ENCODE data around the gene ANO10.
"Not testable (repeated sequence)": the region's sequence is repeated elsewhere in the genome, so short reads cannot be mapped to it uniquely, and the experiment has no call there.

ANO10 gene

DNA sequence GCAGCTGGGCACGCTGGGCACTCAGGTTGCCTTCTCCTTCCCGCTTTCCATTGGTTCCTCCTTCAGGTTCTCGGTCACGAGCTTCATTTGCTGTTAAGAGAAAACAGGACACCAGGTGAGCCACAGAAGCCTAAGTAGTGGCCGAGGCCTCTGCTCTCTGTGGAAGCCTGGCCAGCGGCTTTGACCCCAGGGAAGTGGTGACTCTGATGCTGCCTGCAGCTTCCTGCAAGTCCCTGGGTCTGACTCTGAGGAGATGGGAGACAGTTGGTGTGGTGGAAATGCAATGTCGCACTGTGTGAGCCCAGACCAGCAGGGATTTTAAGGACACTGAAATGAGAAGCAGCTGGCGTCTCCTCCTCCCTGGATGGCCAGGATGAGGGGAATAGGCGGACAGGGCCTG, 254.9 kb downstream of the ANO10 start:
- DNase-seq: no peak

DNA sequence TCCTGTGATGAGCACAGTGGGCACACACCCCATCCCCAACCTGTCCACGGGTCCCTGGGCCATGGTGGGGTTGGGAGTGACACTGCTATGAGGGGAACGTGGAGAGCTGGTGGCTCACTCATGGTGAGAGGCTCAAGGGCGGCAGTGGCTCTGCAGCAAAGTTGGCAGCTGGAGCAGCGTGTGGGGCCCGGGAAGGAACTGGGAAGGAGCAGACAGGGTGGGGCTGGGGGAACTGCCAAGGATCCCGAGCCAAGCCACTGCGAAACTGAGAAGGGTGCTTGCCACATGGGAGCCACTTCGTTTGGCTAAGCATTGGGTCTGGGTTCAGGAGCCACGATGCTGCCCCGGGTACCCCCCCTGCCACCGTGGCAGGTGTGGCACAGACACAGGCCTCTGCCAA, 255.3 kb downstream of the ANO10 start:
- DNase-seq: no peak

- no peak for DNase-seq
These were observed 256.1 kb downstream of the ANO10 start for GRCh38 chr3:43365601-43366305.

DNA sequence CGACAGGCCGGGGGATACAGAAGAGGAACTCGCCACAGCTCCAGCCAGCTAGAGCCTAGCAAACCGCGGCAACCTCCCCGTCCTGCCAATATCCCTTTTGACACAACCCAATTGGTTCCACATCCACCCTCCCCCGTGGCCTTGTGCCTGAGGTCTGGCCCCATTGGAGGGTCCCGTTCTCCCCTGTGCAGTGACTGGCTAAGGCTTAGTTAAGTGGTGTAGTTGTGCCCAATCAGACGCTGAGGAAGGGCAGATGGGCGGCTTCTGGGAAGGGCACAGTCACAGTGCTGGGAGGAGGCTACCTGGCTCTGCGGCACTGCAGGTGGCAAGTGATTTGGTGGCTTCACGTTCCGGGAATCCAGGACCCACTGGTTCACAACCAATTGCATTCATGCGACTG, 256.9 kb downstream of the ANO10 start:
- DNase-seq: no peak

GRCh38 chr3:43364494-43364893, 257.3 kb downstream of the ANO10 start:
- no peak for DNase-seq

- no peak for DNase-seq
These were observed 258.1 kb downstream of the ANO10 start for GRCh38 chr3:43363621-43364266.

- no peak for DNase-seq
These were observed 258.9 kb downstream of the ANO10 start for GRCh38 chr3:43362961-43363360.

DNA sequence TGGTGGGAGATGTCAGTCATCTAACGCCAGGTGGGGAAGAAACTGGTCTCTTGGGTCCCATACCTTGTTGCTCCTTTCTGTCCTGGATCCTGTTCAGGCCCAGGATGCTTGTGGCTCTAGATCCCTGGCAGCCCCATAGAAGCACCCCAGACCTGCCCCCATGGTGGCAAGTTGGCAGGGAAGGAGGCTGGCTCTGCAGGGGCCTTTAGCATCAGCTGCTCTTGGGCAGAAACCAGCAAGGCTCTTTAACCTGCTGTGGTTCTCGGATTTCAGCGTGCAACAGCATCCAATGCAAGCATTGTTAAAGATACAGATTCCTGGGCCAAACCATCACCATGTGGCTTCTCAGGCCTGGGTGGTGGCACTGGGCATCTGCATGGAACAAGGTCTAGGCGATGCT, 259.6 kb downstream of the ANO10 start:
- no peak for DNase-seq

- DNase-seq: no peak
These were observed 260.7 kb downstream of the ANO10 start for GRCh38 chr3:43361077-43361476.

DNA sequence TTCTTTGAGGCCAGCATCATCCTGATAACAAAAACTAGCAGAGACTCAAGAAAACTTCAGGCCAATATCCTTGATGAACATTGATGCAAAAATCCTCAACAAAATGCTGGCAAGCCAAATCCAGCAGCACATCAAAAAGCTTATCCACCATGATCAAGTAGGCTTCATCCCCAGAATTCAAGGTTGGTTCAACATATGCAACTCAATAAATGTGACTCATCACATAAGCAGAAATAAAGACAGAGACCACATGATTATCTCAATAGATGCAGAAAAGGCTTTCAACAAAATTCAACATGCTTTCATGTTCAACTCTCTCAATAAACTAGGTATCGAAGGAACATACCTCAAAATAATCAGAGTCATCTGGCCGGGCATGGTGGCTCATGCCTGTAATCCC, 265.8 kb downstream of the ANO10 start:
- DNase-seq: not testable (repeated sequence)

DNA sequence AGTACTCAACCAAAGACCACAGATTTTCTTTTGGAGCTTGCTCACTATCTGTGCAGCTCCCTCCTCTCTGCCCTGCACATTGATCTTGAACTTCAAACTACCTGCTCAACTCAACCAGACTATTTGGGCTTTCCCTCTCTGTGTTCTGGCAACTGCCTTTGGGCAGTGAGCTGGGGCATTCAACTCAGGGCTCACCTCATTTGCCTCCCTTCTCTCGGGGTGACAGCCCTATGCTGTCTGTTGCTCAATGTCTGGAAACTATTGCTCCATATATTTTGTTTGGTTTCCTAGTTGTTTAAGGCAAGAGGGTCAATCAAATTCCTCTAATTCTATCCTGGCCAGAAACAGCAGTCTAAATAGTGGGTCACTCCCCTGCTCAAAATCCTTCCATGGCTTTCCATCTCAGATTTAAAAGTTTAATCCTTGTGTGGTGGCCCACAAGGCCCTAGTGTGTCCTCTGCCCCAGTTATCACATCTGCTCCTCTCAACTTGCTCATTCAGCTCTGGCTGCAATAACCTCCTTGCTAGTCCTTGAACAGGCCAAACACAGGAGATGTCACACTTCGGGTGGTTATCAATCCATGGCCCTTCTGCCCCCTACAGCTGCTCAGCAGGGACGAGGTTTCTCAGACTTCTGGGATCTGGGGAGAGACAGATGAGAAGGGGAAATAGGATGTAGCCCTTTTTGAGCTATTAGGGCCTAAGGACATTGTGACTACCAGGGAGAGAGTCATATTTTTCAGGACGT, 267.7 kb downstream of the ANO10 start:
- DNase-seq: no peak

GRCh38 chr3:43353393-43353792, 268.4 kb downstream of the ANO10 start:
- DNase-seq: no peak

- no peak for DNase-seq
These were observed 272.1 kb downstream of the ANO10 start for GRCh38 chr3:43349716-43350115.

GRCh38 chr3:43348852-43349574, 272.8 kb downstream of the ANO10 start:
- DNase-seq: no peak

- DNase-seq: no peak
These were observed 273.5 kb downstream of the ANO10 start for GRCh38 chr3:43348350-43348749.

DNA sequence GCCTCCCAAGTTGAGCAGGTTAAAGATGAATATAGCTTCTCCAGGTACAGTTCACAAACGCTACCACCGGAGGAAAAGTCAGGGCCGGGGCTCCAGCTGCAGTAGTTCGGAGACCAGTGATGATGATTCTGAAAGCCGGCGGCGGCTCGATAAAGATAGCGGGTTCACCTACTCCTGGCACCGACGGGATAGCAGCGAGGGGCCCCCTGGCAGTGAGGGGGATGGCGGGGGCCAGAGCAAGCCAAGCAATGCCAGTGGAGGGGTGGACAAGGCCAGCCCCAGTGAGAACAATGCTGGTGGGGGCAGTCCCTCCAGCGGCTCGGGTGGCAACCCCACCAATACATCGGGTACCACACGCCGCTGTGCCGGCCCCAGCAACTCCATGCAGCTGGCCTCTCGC, 274.0 kb downstream of the ANO10 start:
- no peak for DNase-seq

GRCh38 chr3:43346978-43347749, 274.6 kb downstream of the ANO10 start:
- DNase-seq: no peak

GRCh38 chr3:43345877-43346276, 275.9 kb downstream of the ANO10 start:
- DNase-seq: no peak

GRCh38 chr3:43345246-43345645, 276.6 kb downstream of the ANO10 start:
- no peak for DNase-seq

- DNase-seq: no peak
These were observed 277.3 kb downstream of the ANO10 start for GRCh38 chr3:43344520-43344919.

- DNase-seq: no peak
These were observed 278.0 kb downstream of the ANO10 start for GRCh38 chr3:43343815-43344214.

DNA sequence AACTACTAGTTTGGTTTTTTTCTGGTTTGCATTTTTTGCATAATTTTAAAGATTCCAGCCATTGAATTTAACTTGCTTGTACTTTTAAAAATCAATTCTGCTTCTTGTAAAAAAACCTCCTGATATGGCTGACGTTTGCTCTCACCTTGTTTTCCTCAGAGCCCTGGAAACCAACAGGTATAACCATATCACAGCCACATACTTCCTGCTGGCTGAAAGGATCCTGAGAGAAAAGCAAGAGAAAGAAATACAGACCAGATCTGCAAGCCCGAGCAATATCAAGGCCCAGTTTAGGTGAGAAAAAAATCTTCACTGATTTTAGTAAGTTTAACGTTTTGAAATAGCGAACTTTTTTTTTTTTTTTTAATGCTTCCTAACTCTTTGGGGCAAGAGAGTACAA, 278.6 kb downstream of the ANO10 start:
- no peak for DNase-seq

GRCh38 chr3:43341788-43342187, 280.0 kb downstream of the ANO10 start:
- no peak for DNase-seq

Measured in stimulated activated naive CD4-positive, alpha-beta T cell treated with Interleukin-2 at 50 U/mL for 16 hours (primary cell).